Transverse colon (tissue), 4 donors: ENCODE results near the gene AGFG1.

Experiments
- CTCF ChIP-seq, 5 experiments: fragments of 200-600 bp in 3 of 5; fragments of 450-650 bp in 2 of 5; sonication (generic) in 3 of 5; IDR thresholded peaks; 1 replicate in 2 of 5; 2 replicates in 3 of 5; pipeline ENCODE4 v1.5.1; 2016 to 2017; ENCODE audit warnings: antibody characterized with exemption in 5 of 5, inconsistent platforms in 3 of 5, mild to moderate bottlenecking in 2 of 5, moderate library complexity in 1 of 5
- POLR2A ChIP-seq: fragments of 450-650 bp; IDR thresholded peaks from one replicate; pipeline ENCODE4 v1.6.1; 2016; ENCODE audit warnings: antibody characterized with exemption, mild to moderate bottlenecking, moderate library complexity
- POLR2AphosphoS5 ChIP-seq, 3 donors: sonication (generic); formaldehyde crosslinking; IDR thresholded peaks; one replicate each; pipeline ENCODE4 v1.6.1; 2016; ENCODE audit warnings: antibody characterized with exemption in 3 of 3

DNA sequence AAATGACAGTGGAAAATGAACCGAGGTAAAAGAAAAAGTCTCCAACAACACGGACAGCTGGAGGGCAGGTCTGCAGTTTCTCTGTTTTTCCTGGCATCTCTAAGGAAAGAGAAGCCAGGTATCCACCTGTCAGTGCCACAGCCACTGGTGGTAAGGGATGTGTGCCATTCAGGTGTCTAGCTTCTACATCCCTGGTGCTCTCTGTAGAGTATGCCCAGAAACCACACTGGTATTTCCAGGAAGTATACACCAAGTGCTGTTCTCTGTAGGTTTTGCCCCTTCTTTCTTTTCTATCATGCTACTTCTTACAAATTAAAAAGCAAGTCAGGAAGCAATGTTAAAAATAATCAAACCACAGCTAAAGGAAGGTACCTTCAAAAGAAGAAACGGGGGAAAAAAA, 7.6 kb upstream of the AGFG1 start:
- TF ChIP-seq POLR2A: no peak
- TF ChIP-seq CTCF (IDR thresholded peaks at IDR 0.05): no peak
- no peak for TF ChIP-seq POLR2AphosphoS5 (IDR thresholded peaks at IDR 0.05)
